Cerebellar nuclear complex (tissue), 1 donor: ENCODE results near the gene HPN.
"Not testable (repeated sequence)": the region's sequence is repeated elsewhere in the genome, so short reads cannot be mapped to it uniquely, and the experiment has no call there.

Experiments used
- DNase-seq, 2 experiments: peaks; one replicate each; lab custom pipeline; 2025; lab: John Stamatoyannopoulos, UW

HPN gene

GRCh38 chr19:35009424-35010415 lies 31.8 kb upstream of the HPN start:
- no peak for DNase-seq

GRCh38 chr19:35011091-35011689 lies 30.3 kb upstream of the HPN start:
- no peak for DNase-seq

GRCh38 chr19:35011737-35012682 lies 29.5 kb upstream of the HPN start:
- DNase-seq, result no peak

- DNase-seq, result no peak
Observed at GRCh38 chr19:35013041-35013819, 28.3 kb upstream of the HPN start.

- no peak for DNase-seq
Observed at GRCh38 chr19:35013820-35014754, 27.4 kb upstream of the HPN start.

- not testable (repeated sequence) for DNase-seq
Observed at GRCh38 chr19:35014774-35015173, 26.7 kb upstream of the HPN start.

GRCh38 chr19:35015270-35015953 lies 26.1 kb upstream of the HPN start:
- no peak for DNase-seq

- no peak for DNase-seq
Observed at GRCh38 chr19:35015954-35016351, 25.6 kb upstream of the HPN start.

- no peak for DNase-seq
Observed at GRCh38 chr19:35017507-35017906, 24.0 kb upstream of the HPN start.

- no peak for DNase-seq
Observed at GRCh38 chr19:35018379-35018778, 23.1 kb upstream of the HPN start.

GRCh38 chr19:35019144-35019543 lies 22.4 kb upstream of the HPN start:
- no peak for DNase-seq

- no peak for DNase-seq
Observed at GRCh38 chr19:35021016-35021415, 20.5 kb upstream of the HPN start.

GRCh38 chr19:35021596-35021995 lies 19.9 kb upstream of the HPN start:
- DNase-seq, result no peak

- no peak for DNase-seq
Observed at GRCh38 chr19:35022460-35022859, 19.1 kb upstream of the HPN start.

GRCh38 chr19:35023428-35023827 lies 18.1 kb upstream of the HPN start:
- DNase-seq, result no peak

GRCh38 chr19:35024095-35024494 lies 17.4 kb upstream of the HPN start:
- DNase-seq, result no peak

- no peak for DNase-seq
Observed at GRCh38 chr19:35025969-35026368, 15.6 kb upstream of the HPN start.

GRCh38 chr19:35026418-35026817 lies 15.1 kb upstream of the HPN start:
- DNase-seq, result no peak

- no peak for DNase-seq
Observed at GRCh38 chr19:35027009-35027408, 14.5 kb upstream of the HPN start.
